Uterus (tissue), 4 donors: ENCODE measurements around the gene ZFAND4. TPM values are rescaled to one million over a fixed set of nuclear protein-coding genes. Genes with fewer than 3 reads are reported as not detected.

Experiments
- DNase-seq, 2 donors: peaks; one replicate each; pipeline ENCODE4 v3.0.0-alpha.2; 2019 to 2020
- H3K27ac ChIP-seq, 2 donors: fragments of 200-600 bp; sonication (generic); 1 replicate in 1 of 2; 2 replicates in 1 of 2; pipeline ENCODE4 v1.5.1; 2016 to 2018
- H3K27me3 ChIP-seq, 2 donors: fragments of 200-600 bp; sonication (generic); one replicate each; pipeline ENCODE4 v1.5.1; 2018 to 2019; ENCODE audit warnings: control low read depth in 1 of 2
- H3K36me3 ChIP-seq, 2 donors: fragments of 200-600 bp; sonication (generic); one replicate each; pipeline ENCODE4 v1.5.1; 2019; ENCODE audit warnings: control low read depth in 1 of 2
- H3K4me1 ChIP-seq, 2 donors: fragments of 200-600 bp; sonication (generic); one replicate each; pipeline ENCODE4 v1.5.1; 2018 to 2019; ENCODE audit warnings: control low read depth in 1 of 2
- H3K4me3 ChIP-seq, 2 donors: fragments of 200-600 bp; sonication (generic); 1 replicate in 1 of 2; 2 replicates in 1 of 2; pipeline ENCODE4 v1.5.1; 2018 to 2019; ENCODE audit warnings: mild to moderate bottlenecking in 1 of 2
- H3K9me3 ChIP-seq, 2 donors: fragments of 200-600 bp; sonication (generic); one replicate each; pipeline ENCODE4 v1.5.1; 2019; ENCODE audit warnings: control low read depth in 1 of 2
- CTCF ChIP-seq, 4 experiments: fragments of 200-600 bp in 2 of 4; fragments of 450-650 bp in 2 of 4; sonication (generic) in 2 of 4; IDR thresholded peaks; one replicate each; pipeline ENCODE4 v1.5.1; 2016 to 2019; ENCODE audit warnings: antibody characterized with exemption in 4 of 4, mild to moderate bottlenecking in 2 of 4, moderate library complexity in 1 of 4
- POLR2A ChIP-seq, 2 donors: fragments of 450-650 bp; IDR thresholded peaks; one replicate each; pipeline ENCODE4 v1.6.1; 2016; ENCODE audit warnings: antibody characterized with exemption in 2 of 2, mild to moderate bottlenecking in 1 of 2, moderate library complexity in 1 of 2
- intact Hi-C: fragments of 100-400 bp; cut with DNase I; formaldehyde crosslinking; loops from one replicate; pipeline ENCODE4 v1.15.1; 2023; ENCODE audit warnings: low total_unique reads
- total RNA-seq, 4 donors: library from RNA; depleted of rRNA in 3 of 4; stranded (reverse); fragments of >200 nt in 3 of 4; gene quantifications; one replicate each; pipeline versions ENCODE4 v1.1.0 to v1.2.4, GENCODE V29; 2014 to 2023
- donor health status: DM: yes; HTN: yes; CAD: no.

Gene ZFAND4
- total RNA-seq, 4 donors from 2014 or later = 6.1 to 22.5 (median 17.9) TPM

- H3K4me1 ChIP-seq = no peaks in the 10 kb centered on the region
- intact Hi-C loops = no loop called here
- no peak for DNase-seq
Measured at GRCh38 chr10:45599021-45599603, 73.5 kb downstream of the ZFAND4 start.

GRCh38 chr10:45596526-45596925, 76.0 kb downstream of the ZFAND4 start:
- no peak overlapping the region for H3K4me3 ChIP-seq
- no peaks in the 10 kb centered on the region for H3K36me3 ChIP-seq
- intact Hi-C loops = no loop called here
- H3K27me3 ChIP-seq = no peaks in the 10 kb centered on the region
- no peak for DNase-seq
- H3K9me3 ChIP-seq = no peaks in the 10 kb centered on the region
- H3K4me1 ChIP-seq = peaks cover 0 to 7% of the 10 kb centered on the region in 2 donors
- TF ChIP-seq POLR2A (IDR thresholded peaks at IDR 0.05) (no peak), CTCF (IDR thresholded peaks at IDR 0.05) (no peak)
- no peak overlapping the region for H3K27ac ChIP-seq

More at GRCh38 chr10:45599021-45599603, 73.5 kb downstream of the ZFAND4 start:
- Histone ChIP-seq H3K4me3 (no peak overlapping the region), H3K9me3 (no peaks in the 10 kb centered on the region), H3K27ac (no peak overlapping the region), H3K27me3 (no peaks in the 10 kb centered on the region), H3K36me3 (no peaks in the 10 kb centered on the region)
- TF ChIP-seq CTCF (IDR thresholded peaks at IDR 0.05) (no peak), POLR2A (IDR thresholded peaks at IDR 0.05) (no peak)

- H3K36me3 ChIP-seq = no peaks in the 10 kb centered on the region
- intact Hi-C loops = no loop called here
- peak overlapping the region; percentile 65 to 83 for H3K27ac ChIP-seq
- no peaks in the 10 kb centered on the region for H3K9me3 ChIP-seq
- peaks cover 0 to 7% of the 10 kb centered on the region in 2 donors for H3K4me1 ChIP-seq
- peak overlapping the region; percentile 55 to 87 for H3K4me3 ChIP-seq
- no peaks in the 10 kb centered on the region for H3K27me3 ChIP-seq
- peak; percentile 87 to 88 for DNase-seq
- TF ChIP-seq POLR2A (IDR thresholded peaks at IDR 0.05) (peak; percentile 69 to 70), CTCF (IDR thresholded peaks at IDR 0.05) (peak in 3 of 4 experiments; percentile 7 to 19 (median 16))
Measured at GRCh38 chr10:45594276-45595157, 78.1 kb downstream of the ZFAND4 start.

GRCh38 chr10:45593938-45594275, 78.7 kb downstream of the ZFAND4 start:
- Histone ChIP-seq H3K9me3 (no peaks in the 10 kb centered on the region), H3K36me3 (no peaks in the 10 kb centered on the region), H3K4me1 (peaks cover 0 to 7% of the 10 kb centered on the region in 2 donors), H3K4me3 (peak overlapping the region; percentile 55 to 87), H3K27me3 (no peaks in the 10 kb centered on the region), H3K27ac (peak overlapping the region; percentile 65 to 83)
- DNase-seq = no peak
- no peak for TF ChIP-seq POLR2A (IDR thresholded peaks at IDR 0.05)
- no peak for TF ChIP-seq CTCF (IDR thresholded peaks at IDR 0.05)
- intact Hi-C loops = no loop called here

GRCh38 chr10:45592926-45593325, 79.6 kb downstream of the ZFAND4 start:
- Histone ChIP-seq H3K9me3 (no peaks in the 10 kb centered on the region), H3K36me3 (no peaks in the 10 kb centered on the region), H3K4me3 (peak overlapping the region in 1 of 2 donors; percentile 87), H3K4me1 (peaks cover 0 to 7% of the 10 kb centered on the region in 2 donors), H3K27me3 (no peaks in the 10 kb centered on the region), H3K27ac (no peak overlapping the region)
- no peak for DNase-seq
- intact Hi-C loops = no loop called here
- TF ChIP-seq POLR2A (IDR thresholded peaks at IDR 0.05) = no peak
